GM12872 (cell line): ENCODE results near the gene CSRP2.

Experiments
- CTCF ChIP-seq: IDR thresholded peaks from 3 replicates; pipeline ENCODE4 v1.5.1; 2011; ENCODE audit warnings: low read depth, mild to moderate bottlenecking, low read length, moderate library complexity; ENCODE audit not compliant: insufficient read depth

The CSRP2 gene

GRCh38 chr12:76859611-76860010, 19.2 kb downstream of the CSRP2 start:
- TF ChIP-seq CTCF: no peak

- no peak for TF ChIP-seq CTCF
Measured at GRCh38 chr12:76856018-76856644, 22.7 kb downstream of the CSRP2 start.

- no peak for TF ChIP-seq CTCF
Measured at GRCh38 chr12:76855271-76855670, 23.5 kb downstream of the CSRP2 start.

GRCh38 chr12:76852106-76852505, 26.7 kb downstream of the CSRP2 start:
- TF ChIP-seq CTCF: no peak

GRCh38 chr12:76848132-76848531, 30.7 kb downstream of the CSRP2 start:
- no peak for TF ChIP-seq CTCF

- TF ChIP-seq CTCF: no peak
Measured at GRCh38 chr12:76847260-76847659, 31.6 kb downstream of the CSRP2 start.

- no peak for TF ChIP-seq CTCF
Measured at GRCh38 chr12:76836633-76837032, 42.2 kb downstream of the CSRP2 start.
